ENCODE results near the gene MEST.

- TF ChIP-seq ZBTB49 (CRISPR knock-in tag; IDR thresholded peaks at IDR 0.05; ENCODE audit: borderline replicate concordance) (no peak), EZH2 (conservative IDR thresholded peaks at IDR 0.05; ENCODE audit: low read depth, low read length) (no peak)
These were observed 2.6 kb downstream of the MEST start for GRCh38 chr7:130494431-130494858.
